ENCODE measurements around the gene TMOD3.
A peak's percentile ranks its signal among the peaks of the same experiment; 100 is the strongest.

The TMOD3 gene

GRCh38 chr15:51799282-51800252, 29.9 kb upstream of the TMOD3 start:
- no peaks in the 10 kb centered on the region for H3K9me2 ChIP-seq (replicated peaks; ENCODE audit: low read depth, low read length)
- H3K9ac ChIP-seq (ENCODE audit: low read depth, low read length, poor library complexity, severe bottlenecking): no peak overlapping the region
- H3F3A ChIP-seq (ENCODE audit: low read depth): no peaks in the 10 kb centered on the region
- no peaks in the 10 kb centered on the region for H3K27me3 ChIP-seq (ENCODE audit: insufficient read depth, low read length, poor library complexity, severe bottlenecking)
- H3K36me3 ChIP-seq (ENCODE audit: insufficient read depth, low read length): no peaks in the 10 kb centered on the region; the same call in 1 of the 2 replicates
- no peaks in the 10 kb centered on the region for H3K4me1 ChIP-seq (ENCODE audit: insufficient read depth, low read length, poor library complexity, severe bottlenecking)
- no peak overlapping the region for H3K4me3 ChIP-seq (ENCODE audit: low read length, poor library complexity, severe bottlenecking)
- no peaks in the 10 kb centered on the region for H3K79me2 ChIP-seq (ENCODE audit: insufficient read depth, low read length)
- no peaks in the 10 kb centered on the region for H4K20me1 ChIP-seq (ENCODE audit: insufficient read depth, low read length, poor library complexity, severe bottlenecking)
- H2AFZ ChIP-seq (ENCODE audit: low read length): no peak overlapping the region
- no peaks in the 10 kb centered on the region for H3K9me3 ChIP-seq (ENCODE audit: insufficient read depth, low read depth, low read length)
- H3K4me2 ChIP-seq (ENCODE audit: low read depth, low read length, poor library complexity, severe bottlenecking): no peak overlapping the region
- TF ChIP-seq CTCF (conservative IDR thresholded peaks at IDR 0.05; ENCODE audit: low read length): no peak

- Histone ChIP-seq H3K4me3 (ENCODE audit: low read length, poor library complexity, severe bottlenecking) (no peak overlapping the region), H3K9ac (ENCODE audit: low read depth, low read length, poor library complexity, severe bottlenecking) (no peak overlapping the region), H3K9me2 (replicated peaks; ENCODE audit: low read depth, low read length) (no peaks in the 10 kb centered on the region), H3K27me3 (ENCODE audit: insufficient read depth, low read length, poor library complexity, severe bottlenecking) (no peaks in the 10 kb centered on the region), H3K79me2 (ENCODE audit: insufficient read depth, low read length) (no peaks in the 10 kb centered on the region), H4K20me1 (ENCODE audit: insufficient read depth, low read length, poor library complexity, severe bottlenecking) (no peaks in the 10 kb centered on the region), H3K4me2 (ENCODE audit: low read depth, low read length, poor library complexity, severe bottlenecking) (no peak overlapping the region), H2AFZ (ENCODE audit: low read length) (no peak overlapping the region), H3K36me3 (ENCODE audit: insufficient read depth, low read length) (peaks cover under 1% of the 10 kb centered on the region; the same call in 1 of the 2 replicates), H3K9me3 (ENCODE audit: insufficient read depth, low read depth, low read length) (no peaks in the 10 kb centered on the region), H3K4me1 (ENCODE audit: insufficient read depth, low read length, poor library complexity, severe bottlenecking) (no peaks in the 10 kb centered on the region), H3F3A (ENCODE audit: low read depth) (no peaks in the 10 kb centered on the region)
- TF ChIP-seq CTCF (conservative IDR thresholded peaks at IDR 0.05; ENCODE audit: low read length) (peak; percentile 64), EZH2phosphoT487 (IDR thresholded peaks at IDR 0.05; ENCODE audit: borderline replicate concordance) (no peak)
Measured at GRCh38 chr15:51801391-51801835, 28.0 kb upstream of the TMOD3 start.

- Histone ChIP-seq H3K36me3 (ENCODE audit: insufficient read depth, low read length) (peaks cover 7% of the 10 kb centered on the region; the same call in 1 of the 2 replicates), H3K4me3 (ENCODE audit: low read length, poor library complexity, severe bottlenecking) (no peak overlapping the region), H3K9ac (ENCODE audit: low read depth, low read length, poor library complexity, severe bottlenecking) (no peak overlapping the region), H3K27me3 (ENCODE audit: insufficient read depth, low read length, poor library complexity, severe bottlenecking) (no peaks in the 10 kb centered on the region), H3K9me2 (replicated peaks; ENCODE audit: low read depth, low read length) (no peaks in the 10 kb centered on the region), H3K79me2 (ENCODE audit: insufficient read depth, low read length) (no peaks in the 10 kb centered on the region), H3K4me2 (ENCODE audit: low read depth, low read length, poor library complexity, severe bottlenecking) (no peak overlapping the region), H3K9me3 (ENCODE audit: insufficient read depth, low read depth, low read length) (no peaks in the 10 kb centered on the region), H3F3A (ENCODE audit: low read depth) (no peaks in the 10 kb centered on the region), H4K20me1 (ENCODE audit: insufficient read depth, low read length, poor library complexity, severe bottlenecking) (no peaks in the 10 kb centered on the region), H2AFZ (ENCODE audit: low read length) (no peak overlapping the region), H3K4me1 (ENCODE audit: insufficient read depth, low read length, poor library complexity, severe bottlenecking) (no peaks in the 10 kb centered on the region)
- TF ChIP-seq CTCF (conservative IDR thresholded peaks at IDR 0.05; ENCODE audit: low read length) (no peak), EZH2phosphoT487 (IDR thresholded peaks at IDR 0.05; ENCODE audit: borderline replicate concordance) (no peak)
Measured at GRCh38 chr15:51802593-51802992, 26.9 kb upstream of the TMOD3 start.

All from Loucy (cell line).